Retina (tissue), 1 donor: ENCODE measurements around the gene PSTPIP1.
"Not testable (repeated sequence)": the region's sequence is repeated elsewhere in the genome, so short reads cannot be mapped to it uniquely, and the experiment has no call there.

Experiments
- DNase-seq: peaks from one replicate; pipeline ENCODE4 v3.0.0-alpha.2; 2016

PSTPIP1 gene

GRCh38 chr15:76994971-76995945, at the start of gene PSTPIP1:
PSTPIP1 (plus strand) TSS chr15:76995126; CDS start chr15:76995574, 448 bp downstream.
- DNase-seq: peak; percentile 53

DNA sequence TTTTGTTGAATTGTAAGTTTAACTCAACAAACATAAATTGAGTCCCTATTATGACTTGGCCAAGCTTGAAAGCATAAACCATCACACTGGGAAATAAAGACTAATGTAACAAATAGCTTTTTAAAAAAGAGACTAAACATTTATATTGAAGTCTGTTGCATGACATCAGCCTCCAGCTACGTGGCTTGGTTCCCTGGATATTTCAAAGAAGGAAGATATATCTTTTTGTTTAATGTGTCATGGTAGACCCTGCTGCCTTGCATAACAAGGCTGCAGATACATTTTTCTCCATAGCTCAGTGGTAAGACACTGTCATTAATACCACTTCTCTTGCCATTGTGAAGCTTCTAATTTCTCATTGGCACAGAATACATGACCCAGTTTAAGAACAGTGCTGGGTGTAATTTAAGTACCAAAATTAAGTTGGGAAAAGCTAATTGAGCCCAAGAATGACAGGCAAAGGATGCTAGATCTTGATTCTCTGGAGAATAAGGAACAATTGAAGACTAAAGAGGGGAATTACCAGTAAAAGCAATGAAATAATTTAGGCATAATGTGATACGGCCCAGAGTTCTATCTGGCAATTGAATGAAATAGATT, 49.3 kb upstream of the PSTPIP1 start:
- no peak for DNase-seq

DNA sequence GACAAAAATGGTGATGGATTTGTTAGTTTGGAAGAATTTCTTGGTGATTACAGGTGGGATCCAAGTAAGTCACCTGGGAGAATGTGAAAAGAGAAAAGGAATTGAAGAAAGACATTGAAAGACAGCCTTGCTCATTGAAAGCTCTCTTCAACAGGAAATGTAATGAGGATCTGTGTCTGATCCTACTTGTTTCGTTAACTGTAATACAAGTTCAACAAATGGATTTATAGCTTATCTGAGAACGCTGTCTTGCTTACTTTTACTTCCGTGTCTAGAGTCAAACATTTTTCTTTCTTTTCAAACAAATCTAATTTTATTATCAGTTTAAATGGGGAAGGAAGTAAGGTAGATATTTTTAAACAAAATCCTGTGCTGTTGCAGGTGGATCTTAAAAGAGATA, 47.5 kb upstream of the PSTPIP1 start:
- DNase-seq: no peak

DNA sequence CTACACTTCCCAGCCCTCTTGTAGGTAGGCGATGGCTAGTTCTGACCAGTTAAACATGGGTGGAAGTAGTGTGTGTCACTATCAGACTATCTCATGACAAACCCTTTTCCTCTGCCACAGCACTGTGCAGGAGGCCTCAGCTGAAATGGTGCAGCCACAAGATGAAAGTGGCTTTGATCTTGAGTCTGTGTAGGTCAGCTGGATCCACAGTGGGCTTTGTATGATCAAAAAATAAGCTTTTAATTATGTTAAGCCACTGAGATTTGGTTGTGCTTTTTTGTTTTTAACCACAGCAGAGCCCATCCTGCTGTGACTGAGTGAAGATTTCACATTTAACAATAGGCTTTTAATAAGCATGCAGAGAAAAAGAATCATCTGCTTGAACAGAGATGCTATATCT, 43.7 kb upstream of the PSTPIP1 start:
- DNase-seq: no peak

- no peak for DNase-seq
Observed at GRCh38 chr15:76953913-76954312, 41.0 kb upstream of the PSTPIP1 start.

- DNase-seq: no peak
Observed at GRCh38 chr15:76954744-76955143, 40.2 kb upstream of the PSTPIP1 start.

DNA sequence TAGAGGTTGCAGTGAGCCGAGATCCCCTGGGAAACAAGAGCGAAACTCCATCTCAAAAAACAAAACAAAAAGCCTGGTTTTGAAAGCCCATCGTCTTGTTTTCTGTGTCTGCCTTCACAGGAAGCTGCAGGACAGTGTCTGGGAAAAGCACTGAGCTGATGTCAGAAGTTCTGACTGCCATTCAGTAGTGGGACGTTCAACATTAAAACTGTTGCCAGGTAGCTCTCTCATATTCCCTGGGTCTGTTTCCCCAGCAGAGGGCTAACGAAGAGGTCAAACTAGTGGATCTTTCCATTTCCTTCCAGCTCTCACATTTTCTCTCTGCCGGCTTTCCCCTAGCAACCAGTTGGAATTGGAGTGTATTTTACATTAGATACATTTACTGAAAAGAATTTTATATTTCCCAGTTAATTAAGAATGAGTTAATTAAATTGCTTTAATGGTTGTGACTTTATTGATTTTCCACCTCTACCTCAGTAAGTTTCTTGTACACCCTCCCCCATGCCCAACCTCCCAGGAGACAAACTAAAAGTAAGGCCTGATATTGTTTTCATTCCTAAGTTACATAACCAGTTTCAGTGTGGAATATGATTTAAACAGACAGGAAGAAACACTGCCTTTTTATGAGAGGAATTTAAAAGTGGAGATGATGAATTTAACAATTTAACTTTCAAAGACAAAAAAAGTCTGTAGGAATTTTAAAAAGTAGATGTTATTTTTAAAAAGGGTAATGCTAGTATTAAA, 33.5 kb upstream of the PSTPIP1 start:
- no peak for DNase-seq

GRCh38 chr15:76962337-76963013, 32.5 kb upstream of the PSTPIP1 start:
- no peak for DNase-seq

GRCh38 chr15:76963596-76963995, 31.3 kb upstream of the PSTPIP1 start:
- DNase-seq: no peak

GRCh38 chr15:76964157-76964556, 30.8 kb upstream of the PSTPIP1 start:
- no peak for DNase-seq

- not testable (repeated sequence) for DNase-seq
Observed at GRCh38 chr15:76966051-76966450, 28.9 kb upstream of the PSTPIP1 start.

GRCh38 chr15:76967067-76967466, 27.9 kb upstream of the PSTPIP1 start:
- no peak for DNase-seq

DNA sequence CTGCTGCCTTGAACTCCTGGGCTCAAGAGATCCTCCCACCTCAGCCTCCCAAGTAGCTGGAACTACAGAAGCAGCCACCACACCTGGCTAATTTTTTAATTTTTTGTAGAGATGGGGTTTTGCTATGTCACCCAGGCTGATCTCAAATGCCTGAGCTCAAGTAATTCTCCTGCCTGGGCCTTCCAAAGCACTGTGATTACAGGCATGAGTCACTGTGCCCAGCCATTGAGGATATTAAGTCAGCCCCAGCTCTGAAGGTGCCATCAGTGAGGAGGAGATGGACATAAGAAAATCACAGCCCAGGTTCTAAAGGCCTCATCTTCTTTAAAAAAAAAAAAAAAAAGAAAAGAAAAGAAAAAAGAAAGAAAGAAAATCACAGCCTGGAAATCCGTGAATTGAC, 26.6 kb upstream of the PSTPIP1 start:
- no peak for DNase-seq

GRCh38 chr15:76972389-76973361, 22.3 kb upstream of the PSTPIP1 start:
- no peak for DNase-seq

- peak; percentile 65 for DNase-seq
Observed at GRCh38 chr15:76973362-76973743, 21.6 kb upstream of the PSTPIP1 start.

GRCh38 chr15:76973906-76974305, 21.0 kb upstream of the PSTPIP1 start:
- no peak for DNase-seq

GRCh38 chr15:76974456-76975036, 20.4 kb upstream of the PSTPIP1 start:
- DNase-seq: no peak

DNA sequence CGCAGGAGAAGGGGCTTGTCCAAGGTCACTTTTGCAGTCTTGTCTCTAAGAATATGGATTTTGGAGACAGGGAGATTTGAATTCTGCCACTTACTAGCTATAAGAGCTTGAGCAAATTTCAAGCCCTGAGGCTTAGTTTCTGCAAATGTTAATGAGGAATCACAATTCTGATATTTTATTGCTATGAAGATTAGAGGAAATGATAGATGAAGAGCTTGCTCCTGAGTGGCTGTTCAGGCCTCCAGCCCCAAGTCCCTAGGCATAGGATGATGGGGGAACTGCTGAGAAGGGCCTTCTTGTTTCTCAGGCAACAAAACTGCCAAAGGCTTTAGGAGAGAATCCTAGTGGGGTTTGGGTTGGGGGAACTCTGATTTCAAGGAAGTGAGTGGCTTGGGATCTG, 18.8 kb upstream of the PSTPIP1 start:
- no peak for DNase-seq

DNA sequence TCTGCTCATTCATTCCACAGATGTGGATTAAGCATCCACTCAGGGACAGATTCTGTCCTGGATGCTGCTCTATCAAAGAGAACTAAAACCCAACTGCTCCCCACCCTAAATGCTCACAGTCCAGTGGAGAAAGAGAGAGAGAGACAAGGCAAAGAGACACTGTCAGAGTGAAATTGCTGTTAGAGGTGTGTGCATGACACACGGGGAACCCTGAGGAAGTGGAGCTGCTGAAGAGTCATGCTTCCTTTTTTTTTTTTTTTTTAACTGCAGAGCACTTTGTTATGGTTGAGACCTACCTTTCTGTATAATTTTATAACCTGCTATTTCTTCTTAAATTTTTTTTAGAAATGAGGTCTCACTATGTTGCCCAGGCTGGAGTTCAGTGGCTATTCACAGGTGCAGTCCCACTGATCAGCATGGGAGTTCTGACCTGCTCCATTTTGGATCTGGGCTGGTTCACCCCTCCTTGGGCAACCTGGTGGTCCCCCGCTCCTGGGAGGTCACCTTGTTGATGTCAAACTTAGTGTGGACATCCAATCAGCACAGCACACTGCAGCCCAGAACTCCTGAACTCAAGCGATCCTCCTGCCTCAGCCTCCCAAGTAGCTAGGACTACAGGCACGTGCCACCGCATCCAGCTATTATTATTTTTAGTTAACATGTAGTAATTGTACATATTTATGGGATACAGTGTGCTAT, 18.2 kb upstream of the PSTPIP1 start:
- no peak for DNase-seq

GRCh38 chr15:76978522-76979330, 16.2 kb upstream of the PSTPIP1 start:
- no peak for DNase-seq
